HEK293 (cell line): ENCODE measurements around the gene NANOS2.

Experiments
- AEBP2 ChIP-seq: fragments of 450-650 bp; formaldehyde crosslinking; IDR thresholded peaks from 2 replicates; pipeline ENCODE4 v1.5.1; 2016; ENCODE audit warnings: missing biosample characterization, missing genetic modification characterization, borderline replicate concordance
- ATF2 ChIP-seq: fragments of 450-650 bp; formaldehyde crosslinking; IDR thresholded peaks from 2 replicates; pipeline ENCODE4 v1.5.1; 2016; ENCODE audit warnings: missing biosample characterization, missing genetic modification characterization, low read depth
- GLI2 ChIP-seq: fragments of 450-650 bp; formaldehyde crosslinking; IDR thresholded peaks from 2 replicates; pipeline ENCODE4; 2017; ENCODE audit warnings: missing biosample characterization, missing genetic modification characterization, low read depth, borderline replicate concordance
- GLIS2 ChIP-seq: fragments of 450-650 bp; formaldehyde crosslinking; IDR thresholded peaks from 2 replicates; pipeline ENCODE4 v1.5.1; 2016; ENCODE audit warnings: missing biosample characterization, missing genetic modification characterization
- HIC1 ChIP-seq: fragments of 450-650 bp; formaldehyde crosslinking; IDR thresholded peaks from 2 replicates; pipeline ENCODE4 v1.5.1; 2016; ENCODE audit warnings: missing biosample characterization, missing genetic modification characterization
- HOXA7 ChIP-seq: sonication (generic); formaldehyde crosslinking; IDR thresholded peaks from 2 replicates; pipeline ENCODE4 v1.8.1; 2022; ENCODE audit warnings: missing genetic modification reagents, borderline replicate concordance
- MYNN ChIP-seq: fragments of 450-650 bp; formaldehyde crosslinking; IDR thresholded peaks from 2 replicates; pipeline ENCODE4 v1.5.1; 2016; ENCODE audit warnings: missing biosample characterization, missing genetic modification characterization, borderline replicate concordance
- OVOL3 ChIP-seq: fragments of 450-650 bp; formaldehyde crosslinking; IDR thresholded peaks from 2 replicates; pipeline ENCODE4 v1.5.1; 2016; ENCODE audit warnings: missing biosample characterization, missing genetic modification characterization
- PATZ1 ChIP-seq: fragments of 450-650 bp; formaldehyde crosslinking; IDR thresholded peaks from 2 replicates; pipeline ENCODE4 v1.5.1; 2016; ENCODE audit warnings: missing biosample characterization, missing genetic modification characterization
- ZBTB10 ChIP-seq: fragments of 450-650 bp; formaldehyde crosslinking; IDR thresholded peaks from 2 replicates; pipeline ENCODE4 v1.5.1; 2016; ENCODE audit warnings: missing biosample characterization, missing genetic modification characterization
- ZBTB7A ChIP-seq: fragments of 450-650 bp; formaldehyde crosslinking; IDR thresholded peaks from 2 replicates; pipeline ENCODE4 v1.5.1; 2016; ENCODE audit warnings: low read depth, missing biosample characterization, missing genetic modification characterization
- ZFHX2 ChIP-seq: fragments of 450-650 bp; formaldehyde crosslinking; conservative IDR thresholded peaks from 2 replicates; pipeline ENCODE4 v1.5.1; 2016; ENCODE audit warnings: missing biosample characterization, missing genetic modification characterization
- ZFP37 ChIP-seq: fragments of 450-650 bp; formaldehyde crosslinking; IDR thresholded peaks from 2 replicates; pipeline ENCODE4 v1.5.1; 2016; ENCODE audit warnings: missing biosample characterization, missing genetic modification characterization
- ZFP69B ChIP-seq: fragments of 450-650 bp; formaldehyde crosslinking; IDR thresholded peaks from 2 replicates; pipeline ENCODE4 v1.5.1; 2016; ENCODE audit warnings: missing biosample characterization, missing genetic modification characterization
- ZNF121 ChIP-seq: fragments of 450-650 bp; formaldehyde crosslinking; IDR thresholded peaks from 2 replicates; pipeline ENCODE4 v1.5.1; 2016; ENCODE audit warnings: missing biosample characterization, missing genetic modification characterization
- ZNF148 ChIP-seq: fragments of 450-650 bp; formaldehyde crosslinking; IDR thresholded peaks from 2 replicates; pipeline ENCODE4 v1.5.0; 2017; ENCODE audit warnings: missing biosample characterization, missing genetic modification characterization, borderline replicate concordance
- ZNF248 ChIP-seq: fragments of 450-650 bp; formaldehyde crosslinking; IDR thresholded peaks from 2 replicates; pipeline ENCODE4 v1.5.1; 2017; ENCODE audit warnings: missing biosample characterization, missing genetic modification characterization
- ZNF335 ChIP-seq: fragments of 450-650 bp; formaldehyde crosslinking; conservative IDR thresholded peaks from 2 replicates; pipeline ENCODE4 v1.5.1; 2016; ENCODE audit warnings: missing biosample characterization, missing genetic modification characterization
- ZNF521 ChIP-seq: fragments of 450-650 bp; formaldehyde crosslinking; IDR thresholded peaks from 2 replicates; pipeline ENCODE4 v1.5.1; 2017; ENCODE audit warnings: missing biosample characterization, mild to moderate bottlenecking, missing genetic modification characterization
- ZNF530 ChIP-seq: fragments of 450-650 bp; formaldehyde crosslinking; IDR thresholded peaks from 2 replicates; pipeline ENCODE4 v1.5.1; 2016; ENCODE audit warnings: low read depth, missing biosample characterization, missing genetic modification characterization
- ZNF548 ChIP-seq: fragments of 450-650 bp; formaldehyde crosslinking; IDR thresholded peaks from 2 replicates; pipeline ENCODE4 v1.5.1; 2016; ENCODE audit warnings: missing biosample characterization, missing genetic modification characterization
- ZNF549 ChIP-seq: fragments of 450-650 bp; IDR thresholded peaks from 2 replicates; pipeline ENCODE4 v1.5.1; 2018; ENCODE audit warnings: missing biosample characterization, missing genetic modification characterization, mild to moderate bottlenecking, inconsistent platforms, moderate library complexity
- ZNF621 ChIP-seq: fragments of 450-650 bp; formaldehyde crosslinking; IDR thresholded peaks from 2 replicates; pipeline ENCODE4 v1.5.1; 2017; ENCODE audit warnings: missing biosample characterization, missing genetic modification characterization
- ZNF701 ChIP-seq: fragments of 450-650 bp; formaldehyde crosslinking; IDR thresholded peaks from 2 replicates; pipeline ENCODE4 v1.5.1; 2016; ENCODE audit warnings: missing biosample characterization, missing genetic modification characterization
- ZNF791 ChIP-seq: fragments of 450-650 bp; formaldehyde crosslinking; IDR thresholded peaks from 2 replicates; pipeline ENCODE4 v1.5.1; 2016; ENCODE audit warnings: missing biosample characterization, missing genetic modification characterization
- ZNF830 ChIP-seq: fragments of 450-650 bp; IDR thresholded peaks from 2 replicates; pipeline ENCODE4 v1.5.0; 2018; ENCODE audit warnings: missing biosample characterization, missing genetic modification characterization, low read depth, mild to moderate bottlenecking, moderate library complexity
- ZSCAN16 ChIP-seq: fragments of 450-650 bp; formaldehyde crosslinking; IDR thresholded peaks from 2 replicates; pipeline ENCODE4 v1.5.1; 2016; ENCODE audit warnings: missing biosample characterization, missing genetic modification characterization

The NANOS2 gene

GRCh38 chr19:45863840-45864628 lies 50.5 kb downstream of the NANOS2 start, which contains the start of gene FOXA3 (continued):
- no peak for TF ChIP-seq HOXA7 (CRISPR knock-in tag)
- no peak for TF ChIP-seq ZNF521 (tag by site-specific recombination)
- peak; percentile 67; the same call in 1 of the 2 replicates for TF ChIP-seq GLIS2 (tag by site-specific recombination)
- no peak for TF ChIP-seq MYNN (tag by site-specific recombination)
- TF ChIP-seq ZNF335 (tag by site-specific recombination), result peak; percentile 74
- peak; percentile 64 for TF ChIP-seq PATZ1 (tag by site-specific recombination)
- no peak for TF ChIP-seq ZNF121
- TF ChIP-seq ATF2 (tag by site-specific recombination), result no peak
- TF ChIP-seq ZFP37 (tag by site-specific recombination), result no peak
- TF ChIP-seq ZBTB10 (tag by site-specific recombination), result peak; percentile 77
- no peak for TF ChIP-seq OVOL3
- no peak for TF ChIP-seq AEBP2 (tag by site-specific recombination)
- no peak for TF ChIP-seq ZNF549 (tag by site-specific recombination)
- no peak for TF ChIP-seq ZFP69B (tag by site-specific recombination)
- no peak for TF ChIP-seq ZNF621 (tag by site-specific recombination)
- no peak for TF ChIP-seq ZNF530 (tag by site-specific recombination)
- no peak for TF ChIP-seq ZNF548 (tag by site-specific recombination)
- TF ChIP-seq HIC1 (tag by site-specific recombination), result no peak
- TF ChIP-seq ZNF701, result no peak
- TF ChIP-seq ZNF248 (tag by site-specific recombination), result no peak
- no peak for TF ChIP-seq GLI2 (tag by site-specific recombination)
- TF ChIP-seq ZNF830 (tag by site-specific recombination), result no peak
- no peak for TF ChIP-seq ZNF148 (tag by site-specific recombination)
- TF ChIP-seq ZBTB7A, result no peak; the same call in 1 of the 2 replicates
- peak; percentile 81 for TF ChIP-seq ZFHX2
- no peak for TF ChIP-seq ZNF791 (tag by site-specific recombination)
- no peak for TF ChIP-seq ZSCAN16
